Cardiac fibroblast (primary cell): Measurements from ENCODE around the gene DIAPH1.
A peak's percentile ranks its signal among the peaks of the same experiment; 100 is the strongest.

Experiments used
- DNase-seq, 2 donors: peaks; one replicate each; pipeline versions ENCODE4 v3.0.0 to v3.0.0-alpha.2; 2010; ENCODE audit warnings: low read depth in 2 of 2
- H3K4me3 ChIP-seq, 2 donors: replicated peaks in 1 of 2; 1 replicate in 1 of 2; 2 replicates in 1 of 2; pipeline ENCODE4 v1.5.1; 2011; ENCODE audit warnings: low read depth in 2 of 2, low read length in 2 of 2, mild to moderate bottlenecking in 2 of 2, moderate library complexity in 1 of 2
- TF ChIP-seq, protein P1 (sequence below): IDR thresholded peaks from one replicate; pipeline ENCODE4 v1.5.1; 2011; ENCODE audit warnings: low read depth, mild to moderate bottlenecking, low read length, inconsistent platforms

Gene DIAPH1

DNA sequence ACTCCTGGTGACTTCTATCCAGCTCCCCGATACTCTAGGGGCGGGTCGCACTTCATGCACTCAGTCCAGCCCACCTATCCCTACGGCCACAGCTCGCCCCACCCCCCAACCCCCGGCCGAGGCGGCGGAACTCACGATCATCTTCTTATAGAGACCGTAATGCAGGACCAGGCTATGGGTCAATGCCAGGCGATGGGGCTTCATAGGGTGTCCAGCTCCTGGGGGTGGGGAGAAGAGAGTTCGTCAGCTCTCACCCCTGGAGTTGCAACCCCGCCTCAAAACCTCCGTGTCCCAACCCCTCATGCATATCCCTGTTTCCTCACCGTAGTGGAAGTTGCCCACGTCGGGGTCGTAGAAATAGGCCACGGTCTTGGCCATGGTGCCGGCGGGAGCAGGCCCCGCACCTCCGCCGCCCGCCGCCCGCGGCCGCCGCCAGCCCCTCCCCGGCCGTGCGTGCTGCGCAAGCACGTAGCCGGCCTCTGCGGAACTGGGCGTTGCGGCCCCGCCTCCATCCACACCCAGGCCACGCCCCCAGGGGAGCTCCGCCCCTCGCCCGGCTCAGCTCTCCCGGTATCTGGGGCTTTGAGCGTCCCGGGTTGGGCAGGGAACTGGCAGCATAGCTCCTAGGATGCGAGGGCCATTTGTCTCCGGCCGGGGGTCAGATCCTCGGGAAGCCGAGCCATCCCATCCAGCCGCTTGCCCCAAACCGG, 17.8 kb upstream of the DIAPH1 start, which contains the start of the genes HDAC3 and RELL2:
TSS of gene HDAC3 (minus strand) at position 437 of the 710 bp plus-strand sequence. CDS start at position 378, 59 bp downstream.
TSS of gene RELL2 (plus strand) at position 585 of the 710 bp plus-strand sequence. CDS start 1,229 bp downstream, outside the sequence.
- H3K4me3 ChIP-seq, result peak within 1 kb of the TSS; percentile 90 to 95
- TF ChIP-seq, protein P1, sequence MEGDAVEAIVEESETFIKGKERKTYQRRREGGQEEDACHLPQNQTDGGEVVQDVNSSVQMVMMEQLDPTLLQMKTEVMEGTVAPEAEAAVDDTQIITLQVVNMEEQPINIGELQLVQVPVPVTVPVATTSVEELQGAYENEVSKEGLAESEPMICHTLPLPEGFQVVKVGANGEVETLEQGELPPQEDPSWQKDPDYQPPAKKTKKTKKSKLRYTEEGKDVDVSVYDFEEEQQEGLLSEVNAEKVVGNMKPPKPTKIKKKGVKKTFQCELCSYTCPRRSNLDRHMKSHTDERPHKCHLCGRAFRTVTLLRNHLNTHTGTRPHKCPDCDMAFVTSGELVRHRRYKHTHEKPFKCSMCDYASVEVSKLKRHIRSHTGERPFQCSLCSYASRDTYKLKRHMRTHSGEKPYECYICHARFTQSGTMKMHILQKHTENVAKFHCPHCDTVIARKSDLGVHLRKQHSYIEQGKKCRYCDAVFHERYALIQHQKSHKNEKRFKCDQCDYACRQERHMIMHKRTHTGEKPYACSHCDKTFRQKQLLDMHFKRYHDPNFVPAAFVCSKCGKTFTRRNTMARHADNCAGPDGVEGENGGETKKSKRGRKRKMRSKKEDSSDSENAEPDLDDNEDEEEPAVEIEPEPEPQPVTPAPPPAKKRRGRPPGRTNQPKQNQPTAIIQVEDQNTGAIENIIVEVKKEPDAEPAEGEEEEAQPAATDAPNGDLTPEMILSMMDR, result no peak
- peak; percentile 88 to 93 for DNase-seq

DNA sequence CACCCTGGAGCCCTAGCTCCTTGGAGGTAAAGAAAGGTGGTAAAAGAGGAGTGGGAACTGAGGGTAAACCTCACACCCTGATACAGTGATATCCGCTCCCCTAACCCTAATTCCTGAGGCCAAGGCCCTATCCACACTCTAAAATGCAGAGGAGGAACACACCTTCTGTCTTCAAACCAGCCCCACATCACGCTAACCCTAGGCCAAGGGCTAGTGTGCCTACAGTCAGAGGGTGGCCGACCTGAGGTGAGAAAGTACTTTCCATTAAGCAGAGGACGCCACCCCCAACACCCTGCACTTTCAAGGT, 17.3 kb upstream of the DIAPH1 start:
- DNase-seq, result no peak
- H3K4me3 ChIP-seq, result peak overlapping the region; percentile 90 to 95
- TF ChIP-seq, protein P1, result no peak

- no peak for DNase-seq
- TF ChIP-seq, protein P1, result no peak
- H3K4me3 ChIP-seq, result peak overlapping the region; percentile 90 to 95
Observed at GRCh38 chr5:141635646-141636045, 16.8 kb upstream of the DIAPH1 start.

DNA sequence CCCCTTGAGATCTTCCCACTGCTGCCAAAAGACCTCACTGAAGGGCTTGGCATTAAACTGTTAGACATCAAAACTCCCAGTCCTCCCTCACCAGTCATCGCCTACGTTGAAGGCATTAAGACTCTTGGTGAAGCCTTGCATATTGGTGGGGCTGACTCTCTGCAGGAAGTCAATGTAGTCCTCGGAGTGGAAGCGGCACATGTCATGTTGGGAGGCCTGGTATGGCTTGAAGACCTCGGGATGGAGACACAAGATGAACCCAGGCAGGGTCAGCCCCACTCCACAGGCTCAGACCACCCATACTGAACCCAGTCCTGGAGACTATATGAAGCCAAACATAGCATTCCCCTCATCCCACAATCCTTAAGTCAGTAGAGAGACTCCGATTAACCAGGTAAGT, 15.9 kb upstream of the DIAPH1 start:
- no peak overlapping the region for H3K4me3 ChIP-seq
- TF ChIP-seq, protein P1, result no peak
- no peak for DNase-seq

DNA sequence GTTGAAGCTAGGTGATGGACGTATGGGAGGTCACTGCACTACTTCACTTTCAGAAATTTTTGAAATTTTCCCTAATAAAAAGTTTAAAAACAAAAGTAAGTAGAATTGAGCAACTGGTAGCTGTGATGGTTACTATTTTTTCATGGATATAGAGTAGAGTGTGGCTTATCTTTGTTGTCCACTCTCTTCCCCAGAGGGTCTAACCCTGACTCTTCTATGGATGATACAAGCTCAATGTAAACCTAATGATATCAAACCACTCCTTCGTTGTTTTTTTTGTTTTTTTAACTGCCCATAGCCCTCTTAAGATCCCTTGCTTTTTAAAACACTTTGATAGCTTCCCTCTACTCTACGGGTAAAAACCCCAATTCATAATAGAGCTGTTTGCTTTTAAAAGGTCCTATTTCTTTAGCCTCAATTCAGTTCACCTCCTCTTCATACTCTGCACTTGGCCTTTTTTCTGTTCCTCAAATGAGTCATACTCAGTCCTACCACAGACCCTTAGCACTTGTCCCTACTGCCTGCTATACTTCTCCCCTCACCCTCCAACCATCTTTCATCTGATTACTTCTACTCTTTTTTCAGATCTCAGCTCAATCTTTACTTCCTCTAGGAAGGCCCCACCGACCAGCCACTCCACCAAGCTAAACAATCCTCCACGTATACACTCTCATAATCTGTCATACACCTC, 15.2 kb upstream of the DIAPH1 start:
- TF ChIP-seq, protein P1, result no peak
- H3K4me3 ChIP-seq, result no peak overlapping the region
- DNase-seq, result no peak

- DNase-seq, result no peak
- H3K4me3 ChIP-seq, result no peak overlapping the region
- TF ChIP-seq, protein P1, result no peak
Observed at GRCh38 chr5:141632650-141633049, 13.8 kb upstream of the DIAPH1 start.
